Measurements from ENCODE around the gene PSMG3.

PSMG3 gene

DNA sequence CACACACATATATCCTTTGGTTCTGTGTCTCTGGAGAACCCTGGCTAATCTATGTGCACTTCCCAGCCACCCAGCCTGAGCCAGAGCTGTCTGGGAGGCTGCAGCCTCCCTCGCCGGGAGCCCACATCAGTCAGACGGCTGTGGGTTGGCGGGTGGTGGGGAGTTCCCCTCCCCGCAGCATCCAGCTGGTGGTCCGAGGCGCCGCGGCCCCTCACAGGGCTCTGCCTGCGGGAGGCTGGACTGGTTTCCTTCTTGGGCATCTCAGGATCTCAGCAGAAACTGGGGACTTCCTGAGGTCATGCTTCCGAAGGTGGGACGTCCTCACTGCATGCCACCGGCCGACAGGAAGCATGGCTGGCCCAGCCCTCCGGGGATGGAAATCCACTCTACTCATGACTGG, 22.0 kb upstream of the PSMG3 start (continued):
- TF ChIP-seq, protein P1, sequence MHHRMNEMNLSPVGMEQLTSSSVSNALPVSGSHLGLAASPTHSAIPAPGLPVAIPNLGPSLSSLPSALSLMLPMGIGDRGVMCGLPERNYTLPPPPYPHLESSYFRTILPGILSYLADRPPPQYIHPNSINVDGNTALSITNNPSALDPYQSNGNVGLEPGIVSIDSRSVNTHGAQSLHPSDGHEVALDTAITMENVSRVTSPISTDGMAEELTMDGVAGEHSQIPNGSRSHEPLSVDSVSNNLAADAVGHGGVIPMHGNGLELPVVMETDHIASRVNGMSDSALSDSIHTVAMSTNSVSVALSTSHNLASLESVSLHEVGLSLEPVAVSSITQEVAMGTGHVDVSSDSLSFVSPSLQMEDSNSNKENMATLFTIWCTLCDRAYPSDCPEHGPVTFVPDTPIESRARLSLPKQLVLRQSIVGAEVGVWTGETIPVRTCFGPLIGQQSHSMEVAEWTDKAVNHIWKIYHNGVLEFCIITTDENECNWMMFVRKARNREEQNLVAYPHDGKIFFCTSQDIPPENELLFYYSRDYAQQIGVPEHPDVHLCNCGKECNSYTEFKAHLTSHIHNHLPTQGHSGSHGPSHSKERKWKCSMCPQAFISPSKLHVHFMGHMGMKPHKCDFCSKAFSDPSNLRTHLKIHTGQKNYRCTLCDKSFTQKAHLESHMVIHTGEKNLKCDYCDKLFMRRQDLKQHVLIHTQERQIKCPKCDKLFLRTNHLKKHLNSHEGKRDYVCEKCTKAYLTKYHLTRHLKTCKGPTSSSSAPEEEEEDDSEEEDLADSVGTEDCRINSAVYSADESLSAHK (tag by site-specific recombination; IDR thresholded peaks at IDR 0.05) = no peak
- TF ChIP-seq ZNF521 (tag by site-specific recombination; IDR thresholded peaks at IDR 0.05) = no peak
- no peak for TF ChIP-seq EGR2 (tag by site-specific recombination; IDR thresholded peaks at IDR 0.05; ENCODE audit: low read depth)
- no peak for TF ChIP-seq ZNF223 (tag by site-specific recombination; IDR thresholded peaks at IDR 0.05)
- TF ChIP-seq, protein P2, sequence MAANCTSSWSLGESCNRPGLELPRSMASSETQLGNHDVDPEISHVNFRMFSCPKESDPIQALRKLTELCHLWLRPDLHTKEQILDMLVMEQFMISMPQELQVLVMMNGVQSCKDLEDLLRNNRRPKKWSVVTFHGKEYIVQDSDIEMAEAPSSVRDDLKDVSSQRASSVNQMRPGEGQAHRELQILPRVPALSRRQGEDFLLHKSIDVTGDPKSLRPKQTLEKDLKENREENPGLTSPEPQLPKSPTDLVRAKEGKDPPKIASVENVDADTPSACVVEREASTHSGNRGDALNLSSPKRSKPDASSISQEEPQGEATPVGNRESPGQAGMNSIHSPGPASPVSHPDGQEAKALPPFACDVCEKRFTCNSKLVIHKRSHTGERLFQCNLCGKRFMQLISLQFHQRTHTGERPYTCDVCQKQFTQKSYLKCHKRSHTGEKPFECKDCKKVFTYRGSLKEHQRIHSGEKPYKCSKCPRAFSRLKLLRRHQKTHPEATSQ (tag by site-specific recombination; IDR thresholded peaks at IDR 0.05) = no peak
- no peak for TF ChIP-seq SCRT2 (tag by site-specific recombination; IDR thresholded peaks at IDR 0.05)
- TF ChIP-seq ZNF596 (tag by site-specific recombination; IDR thresholded peaks at IDR 0.05) = no peak
- TF ChIP-seq ZNF571 (tag by site-specific recombination; IDR thresholded peaks at IDR 0.05) = no peak
- TF ChIP-seq ZNF624 (tag by site-specific recombination; IDR thresholded peaks at IDR 0.05) = no peak
- TF ChIP-seq ZNF843 (tag by site-specific recombination; IDR thresholded peaks at IDR 0.05) = no peak
- no peak for TF ChIP-seq ZNF366 (tag by site-specific recombination; conservative IDR thresholded peaks at IDR 0.05)
- no peak for TF ChIP-seq ZNF24 (tag by site-specific recombination; IDR thresholded peaks at IDR 0.05)

- TF ChIP-seq ZNF140 (tag by site-specific recombination; IDR thresholded peaks at IDR 0.05) (no peak), ZNF416 (tag by site-specific recombination; IDR thresholded peaks at IDR 0.05) (no peak), ZBTB1 (tag by site-specific recombination; IDR thresholded peaks at IDR 0.05) (no peak), ZNF335 (tag by site-specific recombination; conservative IDR thresholded peaks at IDR 0.05) (no peak), ZNF324 (tag by site-specific recombination; IDR thresholded peaks at IDR 0.05) (no peak), ZNF16 (tag by site-specific recombination; IDR thresholded peaks at IDR 0.05; ENCODE audit: low read depth) (no peak), ZFP41 (tag by site-specific recombination; IDR thresholded peaks at IDR 0.05; ENCODE audit: borderline replicate concordance) (no peak), ZNF837 (tag by site-specific recombination; IDR thresholded peaks at IDR 0.05) (no peak), ZNF391 (tag by site-specific recombination; IDR thresholded peaks at IDR 0.05; ENCODE audit: borderline replicate concordance, low read depth) (no peak), ZNF621 (tag by site-specific recombination; IDR thresholded peaks at IDR 0.05) (no peak)
- TF ChIP-seq, protein P3, sequence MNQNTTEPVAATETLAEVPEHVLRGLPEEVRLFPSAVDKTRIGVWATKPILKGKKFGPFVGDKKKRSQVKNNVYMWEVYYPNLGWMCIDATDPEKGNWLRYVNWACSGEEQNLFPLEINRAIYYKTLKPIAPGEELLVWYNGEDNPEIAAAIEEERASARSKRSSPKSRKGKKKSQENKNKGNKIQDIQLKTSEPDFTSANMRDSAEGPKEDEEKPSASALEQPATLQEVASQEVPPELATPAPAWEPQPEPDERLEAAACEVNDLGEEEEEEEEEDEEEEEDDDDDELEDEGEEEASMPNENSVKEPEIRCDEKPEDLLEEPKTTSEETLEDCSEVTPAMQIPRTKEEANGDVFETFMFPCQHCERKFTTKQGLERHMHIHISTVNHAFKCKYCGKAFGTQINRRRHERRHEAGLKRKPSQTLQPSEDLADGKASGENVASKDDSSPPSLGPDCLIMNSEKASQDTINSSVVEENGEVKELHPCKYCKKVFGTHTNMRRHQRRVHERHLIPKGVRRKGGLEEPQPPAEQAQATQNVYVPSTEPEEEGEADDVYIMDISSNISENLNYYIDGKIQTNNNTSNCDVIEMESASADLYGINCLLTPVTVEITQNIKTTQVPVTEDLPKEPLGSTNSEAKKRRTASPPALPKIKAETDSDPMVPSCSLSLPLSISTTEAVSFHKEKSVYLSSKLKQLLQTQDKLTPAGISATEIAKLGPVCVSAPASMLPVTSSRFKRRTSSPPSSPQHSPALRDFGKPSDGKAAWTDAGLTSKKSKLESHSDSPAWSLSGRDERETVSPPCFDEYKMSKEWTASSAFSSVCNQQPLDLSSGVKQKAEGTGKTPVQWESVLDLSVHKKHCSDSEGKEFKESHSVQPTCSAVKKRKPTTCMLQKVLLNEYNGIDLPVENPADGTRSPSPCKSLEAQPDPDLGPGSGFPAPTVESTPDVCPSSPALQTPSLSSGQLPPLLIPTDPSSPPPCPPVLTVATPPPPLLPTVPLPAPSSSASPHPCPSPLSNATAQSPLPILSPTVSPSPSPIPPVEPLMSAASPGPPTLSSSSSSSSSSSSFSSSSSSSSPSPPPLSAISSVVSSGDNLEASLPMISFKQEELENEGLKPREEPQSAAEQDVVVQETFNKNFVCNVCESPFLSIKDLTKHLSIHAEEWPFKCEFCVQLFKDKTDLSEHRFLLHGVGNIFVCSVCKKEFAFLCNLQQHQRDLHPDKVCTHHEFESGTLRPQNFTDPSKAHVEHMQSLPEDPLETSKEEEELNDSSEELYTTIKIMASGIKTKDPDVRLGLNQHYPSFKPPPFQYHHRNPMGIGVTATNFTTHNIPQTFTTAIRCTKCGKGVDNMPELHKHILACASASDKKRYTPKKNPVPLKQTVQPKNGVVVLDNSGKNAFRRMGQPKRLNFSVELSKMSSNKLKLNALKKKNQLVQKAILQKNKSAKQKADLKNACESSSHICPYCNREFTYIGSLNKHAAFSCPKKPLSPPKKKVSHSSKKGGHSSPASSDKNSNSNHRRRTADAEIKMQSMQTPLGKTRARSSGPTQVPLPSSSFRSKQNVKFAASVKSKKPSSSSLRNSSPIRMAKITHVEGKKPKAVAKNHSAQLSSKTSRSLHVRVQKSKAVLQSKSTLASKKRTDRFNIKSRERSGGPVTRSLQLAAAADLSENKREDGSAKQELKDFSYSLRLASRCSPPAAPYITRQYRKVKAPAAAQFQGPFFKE (tag by site-specific recombination; IDR thresholded peaks at IDR 0.05; ENCODE audit: borderline replicate concordance) = no peak
- TF ChIP-seq, protein P4, sequence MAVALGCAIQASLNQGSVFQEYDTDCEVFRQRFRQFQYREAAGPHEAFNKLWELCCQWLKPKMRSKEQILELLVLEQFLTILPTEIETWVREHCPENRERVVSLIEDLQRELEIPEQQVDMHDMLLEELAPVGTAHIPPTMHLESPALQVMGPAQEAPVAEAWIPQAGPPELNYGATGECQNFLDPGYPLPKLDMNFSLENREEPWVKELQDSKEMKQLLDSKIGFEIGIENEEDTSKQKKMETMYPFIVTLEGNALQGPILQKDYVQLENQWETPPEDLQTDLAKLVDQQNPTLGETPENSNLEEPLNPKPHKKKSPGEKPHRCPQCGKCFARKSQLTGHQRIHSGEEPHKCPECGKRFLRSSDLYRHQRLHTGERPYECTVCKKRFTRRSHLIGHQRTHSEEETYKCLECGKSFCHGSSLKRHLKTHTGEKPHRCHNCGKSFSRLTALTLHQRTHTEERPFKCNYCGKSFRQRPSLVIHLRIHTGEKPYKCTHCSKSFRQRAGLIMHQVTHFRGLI (tag by site-specific recombination; IDR thresholded peaks at IDR 0.05) = no peak
- TF ChIP-seq, protein P5, sequence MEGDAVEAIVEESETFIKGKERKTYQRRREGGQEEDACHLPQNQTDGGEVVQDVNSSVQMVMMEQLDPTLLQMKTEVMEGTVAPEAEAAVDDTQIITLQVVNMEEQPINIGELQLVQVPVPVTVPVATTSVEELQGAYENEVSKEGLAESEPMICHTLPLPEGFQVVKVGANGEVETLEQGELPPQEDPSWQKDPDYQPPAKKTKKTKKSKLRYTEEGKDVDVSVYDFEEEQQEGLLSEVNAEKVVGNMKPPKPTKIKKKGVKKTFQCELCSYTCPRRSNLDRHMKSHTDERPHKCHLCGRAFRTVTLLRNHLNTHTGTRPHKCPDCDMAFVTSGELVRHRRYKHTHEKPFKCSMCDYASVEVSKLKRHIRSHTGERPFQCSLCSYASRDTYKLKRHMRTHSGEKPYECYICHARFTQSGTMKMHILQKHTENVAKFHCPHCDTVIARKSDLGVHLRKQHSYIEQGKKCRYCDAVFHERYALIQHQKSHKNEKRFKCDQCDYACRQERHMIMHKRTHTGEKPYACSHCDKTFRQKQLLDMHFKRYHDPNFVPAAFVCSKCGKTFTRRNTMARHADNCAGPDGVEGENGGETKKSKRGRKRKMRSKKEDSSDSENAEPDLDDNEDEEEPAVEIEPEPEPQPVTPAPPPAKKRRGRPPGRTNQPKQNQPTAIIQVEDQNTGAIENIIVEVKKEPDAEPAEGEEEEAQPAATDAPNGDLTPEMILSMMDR (tag by site-specific recombination; IDR thresholded peaks at IDR 0.05) = no peak
- Histone ChIP-seq H3K36me3 (ENCODE audit: control insufficient read depth in 2 of 2, insufficient read depth in 1 of 2, low read length in 2 of 2) (no peaks in the 10 kb centered on the region), H3K27ac (ENCODE audit: extremely low read depth, low read depth, low read length) (no peak overlapping the region), H3K4me1 (ENCODE audit: control insufficient read depth, insufficient read depth, low read length) (no peaks in the 10 kb centered on the region), H3K4me3 (ENCODE audit: low read depth, low read length) (no peak overlapping the region), H3K9me3 (ENCODE audit: control insufficient read depth, insufficient read depth, low read depth, low read length) (no peaks in the 10 kb centered on the region)
- ChIA-PET POLR2A (no interaction called here), CTCF (interaction anchor here (0.6 to 0.7 kb wide), 6 partner anchors 10 to 756 kb away, joined by 3 to 7 read pairs (median 3); no protein-coding TSS in a partner anchor)
Measured at GRCh38 chr7:1591396-1591795, 21.6 kb upstream of the PSMG3 start.

Data from HEK293 (cell line).